GM20000 (cell line): ENCODE measurements around the gene ESRRA.

Experiments used
- DNase-seq: peaks from one replicate; pipeline ENCODE4 v3.0.0; 2012; ENCODE audit warnings: low spot score
- TF ChIP-seq, protein P1 (sequence below): IDR thresholded peaks from 2 replicates; pipeline ENCODE4 v1.5.1; 2012; ENCODE audit warnings: mild to moderate bottlenecking, control low read depth; ENCODE audit errors: extremely low read depth, missing control alignments

Gene ESRRA

GRCh38 chr11:64285885-64286800 lies 19.2 kb upstream of the ESRRA start:
- no peak for DNase-seq
- TF ChIP-seq, protein P1, sequence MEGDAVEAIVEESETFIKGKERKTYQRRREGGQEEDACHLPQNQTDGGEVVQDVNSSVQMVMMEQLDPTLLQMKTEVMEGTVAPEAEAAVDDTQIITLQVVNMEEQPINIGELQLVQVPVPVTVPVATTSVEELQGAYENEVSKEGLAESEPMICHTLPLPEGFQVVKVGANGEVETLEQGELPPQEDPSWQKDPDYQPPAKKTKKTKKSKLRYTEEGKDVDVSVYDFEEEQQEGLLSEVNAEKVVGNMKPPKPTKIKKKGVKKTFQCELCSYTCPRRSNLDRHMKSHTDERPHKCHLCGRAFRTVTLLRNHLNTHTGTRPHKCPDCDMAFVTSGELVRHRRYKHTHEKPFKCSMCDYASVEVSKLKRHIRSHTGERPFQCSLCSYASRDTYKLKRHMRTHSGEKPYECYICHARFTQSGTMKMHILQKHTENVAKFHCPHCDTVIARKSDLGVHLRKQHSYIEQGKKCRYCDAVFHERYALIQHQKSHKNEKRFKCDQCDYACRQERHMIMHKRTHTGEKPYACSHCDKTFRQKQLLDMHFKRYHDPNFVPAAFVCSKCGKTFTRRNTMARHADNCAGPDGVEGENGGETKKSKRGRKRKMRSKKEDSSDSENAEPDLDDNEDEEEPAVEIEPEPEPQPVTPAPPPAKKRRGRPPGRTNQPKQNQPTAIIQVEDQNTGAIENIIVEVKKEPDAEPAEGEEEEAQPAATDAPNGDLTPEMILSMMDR: no peak

DNA sequence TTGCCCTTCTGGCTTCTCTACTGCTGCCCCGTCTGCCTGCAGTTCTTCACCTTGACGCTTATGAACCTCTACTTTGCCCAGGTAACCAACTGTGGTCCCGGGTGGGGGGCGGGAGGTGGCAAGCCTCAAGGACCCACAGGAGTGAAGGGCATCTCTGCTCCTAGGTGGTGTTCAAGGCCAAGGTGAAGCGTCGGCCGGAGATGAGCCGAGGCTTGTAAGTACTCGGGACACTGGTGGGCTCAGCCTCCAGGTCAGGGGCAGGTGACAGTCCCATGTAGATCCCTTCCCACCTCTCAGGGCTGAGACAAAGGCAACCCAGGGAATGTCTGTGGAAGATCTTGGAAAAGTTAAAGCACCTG lies 18.5 kb upstream of the ESRRA start:
- TF ChIP-seq, protein P1: no peak
- no peak for DNase-seq

- no peak for DNase-seq
- TF ChIP-seq, protein P1: no peak
These were observed 17.5 kb upstream of the ESRRA start for GRCh38 chr11:64287676-64288352.

DNA sequence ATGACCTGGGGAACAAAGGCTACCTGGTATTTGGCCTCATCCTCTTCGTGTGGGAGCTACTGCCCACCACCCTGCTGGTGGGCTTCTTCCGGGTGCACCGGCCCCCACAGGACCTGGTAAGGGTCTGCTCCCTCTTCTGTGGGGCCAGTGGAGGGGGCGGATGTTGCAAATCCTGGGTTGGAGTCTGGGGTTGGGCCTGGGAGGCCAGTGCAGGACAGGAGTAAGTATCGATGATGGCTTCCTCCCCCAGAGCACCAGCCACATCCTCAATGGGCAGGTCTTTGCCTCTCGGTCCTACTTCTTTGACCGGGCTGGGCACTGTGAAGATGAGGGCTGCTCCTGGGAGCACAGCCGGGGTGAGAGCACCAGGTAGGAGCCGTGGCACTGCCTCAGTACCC lies 17.0 kb upstream of the ESRRA start:
- TF ChIP-seq, protein P1: no peak
- DNase-seq: no peak

DNA sequence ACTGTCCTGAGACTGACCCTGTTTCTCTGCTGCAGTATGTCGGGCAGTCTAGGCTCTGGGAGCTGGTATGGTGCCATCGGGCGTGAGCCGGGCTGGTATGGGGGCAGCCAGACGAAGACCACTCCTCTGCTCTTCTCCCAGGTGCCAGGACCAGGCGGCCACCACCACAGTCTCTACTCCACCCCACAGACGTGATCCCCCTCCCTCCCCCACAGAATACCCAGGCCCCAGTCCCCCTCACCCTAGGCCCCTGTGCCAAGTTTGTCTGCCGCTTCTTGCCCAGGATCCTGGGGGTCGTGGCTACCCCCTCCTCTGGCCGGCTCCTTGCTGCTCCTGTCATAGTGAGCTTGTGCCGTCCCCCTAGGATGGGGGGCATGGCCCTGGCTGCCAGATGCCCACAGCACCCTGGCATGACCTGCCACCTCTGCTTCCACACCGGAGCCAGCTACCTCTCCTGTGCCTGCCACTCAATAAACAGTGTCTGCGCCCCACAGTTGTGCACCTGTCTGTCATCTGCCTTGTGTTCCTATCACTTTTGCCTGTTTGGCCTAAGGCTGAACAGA lies 16.2 kb upstream of the ESRRA start:
- TF ChIP-seq, protein P1: no peak
- DNase-seq: no peak

DNA sequence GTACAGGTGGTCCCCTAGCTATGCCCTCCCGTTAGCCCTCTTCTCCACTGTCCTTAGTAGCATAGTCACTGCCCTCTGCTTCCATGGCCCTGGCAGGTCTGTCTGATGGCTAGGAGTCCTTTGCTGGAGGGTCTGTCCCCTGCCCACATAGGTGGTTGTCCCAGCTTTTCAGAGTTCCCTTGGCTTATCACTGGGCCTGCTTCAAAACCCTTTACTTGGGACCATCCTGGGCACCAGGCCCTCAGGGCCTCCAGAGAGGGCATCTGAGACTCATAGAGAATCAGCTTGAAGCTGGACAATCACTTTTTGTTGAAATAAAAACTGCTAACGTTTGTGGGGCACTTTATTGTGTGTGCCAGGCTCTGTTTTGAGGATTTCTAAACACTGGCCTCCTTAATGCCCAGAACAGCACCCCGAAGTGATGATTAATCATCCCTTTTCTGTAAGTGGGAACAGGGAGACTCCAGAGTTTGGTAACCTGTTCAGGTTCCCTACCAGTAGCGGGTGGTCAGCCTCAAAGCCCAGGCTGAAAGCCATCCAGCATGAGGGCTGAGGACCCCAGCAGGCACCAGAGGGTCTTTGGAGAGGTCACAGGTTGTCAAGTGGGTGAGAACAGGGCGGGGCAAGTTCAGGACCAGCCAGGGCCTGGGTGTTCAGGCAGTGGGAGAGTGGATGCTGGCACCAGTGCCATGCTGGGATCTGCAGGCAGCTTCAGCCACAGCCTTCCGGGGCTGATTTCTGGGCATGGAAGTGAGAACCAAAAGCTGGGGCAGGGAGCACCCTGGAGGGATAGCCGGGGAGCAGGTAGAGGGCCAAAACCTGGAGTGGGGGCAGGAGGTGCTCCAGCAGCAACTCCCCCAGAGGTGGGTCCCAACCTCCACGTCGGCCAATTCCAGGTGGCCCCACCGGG lies 14.7 kb upstream of the ESRRA start:
- TF ChIP-seq, protein P1: no peak
- no peak for DNase-seq
